Measurements from ENCODE around the gene BANF1. TPM values are rescaled to one million over a fixed set of nuclear protein-coding genes. Genes with fewer than 3 reads are reported as not detected.

The BANF1 gene
- total and polyA plus RNA-seq, 9 of the 15 experiments (the other 6 are each of a cell fraction or from before 2014, with no cell fraction given): 108 to 651 (median 263) TPM

GRCh38 chr11:65988791-65989592, 13.3 kb upstream of the BANF1 start (continued):
- TF ChIP-seq HIVEP1 (CRISPR knock-in tag; IDR thresholded peaks at IDR 0.05) (no peak), RNF219 (CRISPR knock-in tag; IDR thresholded peaks at IDR 0.05) (no peak), ZNF551 (CRISPR knock-in tag; IDR thresholded peaks at IDR 0.05) (no peak), E2F8 (IDR thresholded peaks at IDR 0.05; ENCODE audit: low read depth, partially characterized antibody) (peak; percentile 36), SMARCA4 (IDR thresholded peaks at IDR 0.05) (no peak), SNIP1 (IDR thresholded peaks at IDR 0.05; ENCODE audit: low read depth) (no peak), ZNF668 (CRISPR knock-in tag; IDR thresholded peaks at IDR 0.05) (no peak), MCM7 (IDR thresholded peaks at IDR 0.05) (no peak), SRF (CRISPR knock-in tag; IDR thresholded peaks at IDR 0.05) (0 out of 4 replicates have a peak, but pooled peaks of 1 of the 2 experiments have one; percentile 9), PPARD (CRISPR knock-in tag; IDR thresholded peaks at IDR 0.05) (no peak), FOXP1 (CRISPR knock-in tag; IDR thresholded peaks at IDR 0.05) (no peak), MTA1 (IDR thresholded peaks at IDR 0.05; ENCODE audit: borderline replicate concordance) (no peak), MBD1 (CRISPR knock-in tag; IDR thresholded peaks at IDR 0.05) (no peak), HOXB6 (CRISPR knock-in tag; IDR thresholded peaks at IDR 0.05; ENCODE audit: borderline replicate concordance) (no peak), SMAD3 (CRISPR knock-in tag; conservative IDR thresholded peaks at IDR 0.05) (0 out of 2 replicates have a peak, but pooled peaks have one; percentile 3), RUNX1 (IDR thresholded peaks at IDR 0.05; ENCODE audit: low read depth) (no peak)
- TF ChIP-seq, protein P1, sequence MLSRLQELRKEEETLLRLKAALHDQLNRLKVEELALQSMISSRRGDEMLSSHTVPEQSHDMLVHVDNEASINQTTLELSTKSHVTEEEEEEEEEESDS (CRISPR knock-in tag; IDR thresholded peaks at IDR 0.05): no peak
- TF ChIP-seq, protein P2, sequence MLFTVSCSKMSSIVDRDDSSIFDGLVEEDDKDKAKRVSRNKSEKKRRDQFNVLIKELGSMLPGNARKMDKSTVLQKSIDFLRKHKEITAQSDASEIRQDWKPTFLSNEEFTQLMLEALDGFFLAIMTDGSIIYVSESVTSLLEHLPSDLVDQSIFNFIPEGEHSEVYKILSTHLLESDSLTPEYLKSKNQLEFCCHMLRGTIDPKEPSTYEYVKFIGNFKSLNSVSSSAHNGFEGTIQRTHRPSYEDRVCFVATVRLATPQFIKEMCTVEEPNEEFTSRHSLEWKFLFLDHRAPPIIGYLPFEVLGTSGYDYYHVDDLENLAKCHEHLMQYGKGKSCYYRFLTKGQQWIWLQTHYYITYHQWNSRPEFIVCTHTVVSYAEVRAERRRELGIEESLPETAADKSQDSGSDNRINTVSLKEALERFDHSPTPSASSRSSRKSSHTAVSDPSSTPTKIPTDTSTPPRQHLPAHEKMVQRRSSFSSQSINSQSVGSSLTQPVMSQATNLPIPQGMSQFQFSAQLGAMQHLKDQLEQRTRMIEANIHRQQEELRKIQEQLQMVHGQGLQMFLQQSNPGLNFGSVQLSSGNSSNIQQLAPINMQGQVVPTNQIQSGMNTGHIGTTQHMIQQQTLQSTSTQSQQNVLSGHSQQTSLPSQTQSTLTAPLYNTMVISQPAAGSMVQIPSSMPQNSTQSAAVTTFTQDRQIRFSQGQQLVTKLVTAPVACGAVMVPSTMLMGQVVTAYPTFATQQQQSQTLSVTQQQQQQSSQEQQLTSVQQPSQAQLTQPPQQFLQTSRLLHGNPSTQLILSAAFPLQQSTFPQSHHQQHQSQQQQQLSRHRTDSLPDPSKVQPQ (CRISPR knock-in tag; IDR thresholded peaks at IDR 0.05; ENCODE audit: borderline replicate concordance): no peak
